MM.1S (cell line): Measurements from ENCODE around the gene BANP.

ENCODE experiments used
- EZH2 ChIP-seq: fragments of 300-600 bp; sonication (generic); optimal IDR thresholded peaks from 2 replicates; pipeline ENCODE3; 2017; ENCODE audit warnings: low read depth, mild to moderate bottlenecking, antibody characterized with exemption, low read length, mixed read lengths
- EZH2phosphoT487 ChIP-seq: fragments of 300-600 bp; sonication (generic); IDR thresholded peaks from 2 replicates; pipeline ENCODE4 v1.6.1; 2018; ENCODE audit warnings: antibody characterized with exemption, low read length
- TF ChIP-seq, protein P1 (sequence below): fragments of 300-600 bp; sonication (generic); IDR thresholded peaks from 2 replicates; pipeline ENCODE4 v1.5.1; 2016; ENCODE audit warnings: antibody characterized with exemption, low read length, mixed read lengths

DNA sequence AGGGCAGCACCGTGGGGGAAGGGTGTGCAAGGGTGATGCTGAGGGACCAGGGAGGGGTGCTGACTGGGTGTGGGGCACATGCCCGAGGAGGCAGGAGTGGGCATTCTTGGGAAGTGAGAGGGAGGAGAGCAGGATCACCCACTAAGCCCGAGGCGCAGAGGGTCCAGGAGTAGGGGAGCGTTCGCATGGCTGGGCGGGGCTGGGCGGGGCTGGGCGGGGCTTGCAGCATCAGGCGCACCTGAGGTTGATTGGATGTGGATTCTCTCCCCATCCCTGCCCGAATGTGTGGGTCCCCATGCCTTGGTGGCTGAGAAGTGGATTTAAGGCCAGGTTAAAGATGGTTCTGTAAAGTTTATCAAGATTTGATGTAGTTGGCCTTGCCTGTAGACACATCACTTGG is 14.2 kb downstream of the BANP start:
- TF ChIP-seq, protein P1, sequence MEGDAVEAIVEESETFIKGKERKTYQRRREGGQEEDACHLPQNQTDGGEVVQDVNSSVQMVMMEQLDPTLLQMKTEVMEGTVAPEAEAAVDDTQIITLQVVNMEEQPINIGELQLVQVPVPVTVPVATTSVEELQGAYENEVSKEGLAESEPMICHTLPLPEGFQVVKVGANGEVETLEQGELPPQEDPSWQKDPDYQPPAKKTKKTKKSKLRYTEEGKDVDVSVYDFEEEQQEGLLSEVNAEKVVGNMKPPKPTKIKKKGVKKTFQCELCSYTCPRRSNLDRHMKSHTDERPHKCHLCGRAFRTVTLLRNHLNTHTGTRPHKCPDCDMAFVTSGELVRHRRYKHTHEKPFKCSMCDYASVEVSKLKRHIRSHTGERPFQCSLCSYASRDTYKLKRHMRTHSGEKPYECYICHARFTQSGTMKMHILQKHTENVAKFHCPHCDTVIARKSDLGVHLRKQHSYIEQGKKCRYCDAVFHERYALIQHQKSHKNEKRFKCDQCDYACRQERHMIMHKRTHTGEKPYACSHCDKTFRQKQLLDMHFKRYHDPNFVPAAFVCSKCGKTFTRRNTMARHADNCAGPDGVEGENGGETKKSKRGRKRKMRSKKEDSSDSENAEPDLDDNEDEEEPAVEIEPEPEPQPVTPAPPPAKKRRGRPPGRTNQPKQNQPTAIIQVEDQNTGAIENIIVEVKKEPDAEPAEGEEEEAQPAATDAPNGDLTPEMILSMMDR: no peak
- TF ChIP-seq EZH2phosphoT487 (no peak), EZH2 (no peak)
